GM12892 (cell line): Measurements from ENCODE around the gene C1R.
"Not testable (repeated sequence)": the region's sequence is repeated elsewhere in the genome, so short reads cannot be mapped to it uniquely, and the experiment has no call there.

ENCODE experiments used
- POLR2A ChIP-seq: IDR thresholded peaks from 2 replicates; pipeline ENCODE4 v1.6.1; 2011; ENCODE audit warnings: low read depth, low read length, control low read depth
- POLR2AphosphoS5 ChIP-seq: IDR thresholded peaks from 2 replicates; pipeline ENCODE4 v1.6.1; 2011; ENCODE audit warnings: low read depth, low read length, control low read depth
- TAF1 ChIP-seq: IDR thresholded peaks from 2 replicates; pipeline ENCODE4 v1.6.1; 2011; ENCODE audit warnings: low read depth, mild to moderate bottlenecking, control low read depth, low read length, borderline replicate concordance

DNA sequence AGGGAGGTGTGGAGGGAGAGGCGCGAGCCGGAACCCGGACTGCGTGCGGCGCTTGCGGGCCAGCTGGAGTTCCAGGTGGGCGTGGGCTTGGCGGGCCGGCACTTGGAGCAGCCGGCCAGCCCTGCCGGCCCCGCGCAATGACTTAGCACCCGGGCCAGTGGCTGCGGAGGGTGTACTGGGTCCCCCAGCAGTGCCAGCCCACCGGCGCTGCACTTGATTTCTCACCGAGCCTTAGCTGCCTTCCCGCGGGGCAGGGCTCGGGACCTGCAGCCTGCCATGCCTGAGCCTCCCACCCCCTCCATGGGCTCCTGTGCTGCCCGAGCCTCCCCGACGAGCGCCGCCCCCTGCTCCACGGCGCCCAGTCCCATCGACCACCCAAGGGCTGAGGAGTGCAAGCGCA is 54.8 kb downstream of the C1R start:
- not testable (repeated sequence) for TF ChIP-seq TAF1, POLR2A, POLR2AphosphoS5
